GM18867 (cell line): Measurements from ENCODE around the gene HNRNPF.

ENCODE experiments used
- ATAC-seq: cut with Tn5 transposase; IDR thresholded peaks from one replicate; pipeline ENCODE4 v1.9.1; 2021; ENCODE audit warnings: mild to moderate bottlenecking, moderate library complexity; ENCODE audit not compliant: unreplicated experiment

Gene HNRNPF

GRCh38 chr10:43377424-43377883 lies 31.5 kb downstream of the HNRNPF start:
- no peak for ATAC-seq

GRCh38 chr10:43376828-43377423 lies 32.1 kb downstream of the HNRNPF start:
- no peak for ATAC-seq

GRCh38 chr10:43376046-43376635 lies 32.8 kb downstream of the HNRNPF start:
- no peak for ATAC-seq

GRCh38 chr10:43375401-43376020 lies 33.5 kb downstream of the HNRNPF start:
- no peak for ATAC-seq

GRCh38 chr10:43374194-43374593 lies 34.8 kb downstream of the HNRNPF start:
- no peak for ATAC-seq

GRCh38 chr10:43373461-43373860 lies 35.5 kb downstream of the HNRNPF start:
- ATAC-seq: no peak

GRCh38 chr10:43372765-43373361 lies 36.1 kb downstream of the HNRNPF start:
- no peak for ATAC-seq

- no peak for ATAC-seq
These were observed 37.6 kb downstream of the HNRNPF start, which contains the start of gene FXYD4 for GRCh38 chr10:43371418-43371817. Gene FXYD4, plus strand, starts transcription at chr10:43371636. Its CDS starts 2,111 bp downstream, at chr10:43373747.

- ATAC-seq: no peak
These were observed 38.2 kb downstream of the HNRNPF start for GRCh38 chr10:43370671-43371215.

GRCh38 chr10:43369921-43370320 lies 39.1 kb downstream of the HNRNPF start:
- ATAC-seq: no peak

- ATAC-seq: no peak
These were observed 44.0 kb downstream of the HNRNPF start for GRCh38 chr10:43365001-43365400.

GRCh38 chr10:43362191-43362839 lies 46.7 kb downstream of the HNRNPF start:
- peak; percentile 96 for ATAC-seq

GRCh38 chr10:43361547-43362190 lies 47.3 kb downstream of the HNRNPF start:
- ATAC-seq: no peak

GRCh38 chr10:43360086-43360485 lies 48.9 kb downstream of the HNRNPF start:
- ATAC-seq: no peak

- no peak for ATAC-seq
These were observed 53.1 kb downstream of the HNRNPF start for GRCh38 chr10:43355749-43356371.

GRCh38 chr10:43354879-43355380 lies 54.1 kb downstream of the HNRNPF start:
- ATAC-seq: no peak

GRCh38 chr10:43354330-43354635 lies 54.7 kb downstream of the HNRNPF start:
- ATAC-seq: no peak

- no peak for ATAC-seq
These were observed 55.3 kb downstream of the HNRNPF start for GRCh38 chr10:43353495-43354329.

GRCh38 chr10:43352951-43353350 lies 56.0 kb downstream of the HNRNPF start:
- no peak for ATAC-seq
